IMR-90 (cell line): ENCODE data around the gene KRT86. TPM values are rescaled to one million over a fixed set of nuclear protein-coding genes. Genes with fewer than 3 reads are reported as not detected.

Experiments
- ATAC-seq: fragments of 200-7000 bp; cut with Tn5 transposase; 2 replicates; pipeline ENCODE4 v1.9.1; 2020; ENCODE audit warnings: low read depth, mild to moderate bottlenecking, moderate library complexity
- BruUV-seq: library from RNA; stranded (reverse); fragments of 400-500 nt; replicated peaks from 2 replicates; lab custom pipeline; 2021; lab: Mats Ljungman, UMichigan
- CTCF ChIA-PET: fragments of 300-600 bp; formaldehyde crosslinking; extraction: SDS; loops from one replicate; lab custom pipeline; 2021; ENCODE audit warnings: antibody characterized with exemption; lab: Yijun Ruan, JAX
- POLR2A ChIA-PET: fragments of 300-600 bp; sonication (Branson Sonifier 250); formaldehyde crosslinking; loops from one replicate; lab custom pipeline; 2022; ENCODE audit warnings: antibody characterized with exemption; ENCODE audit not compliant: unreplicated experiment; lab: Charles Lee
- DNase-seq: peaks from one replicate; pipeline ENCODE4 v3.0.0; 2013
- H2AFZ ChIP-seq: replicated peaks from 2 replicates; pipeline ENCODE3; 2013; ENCODE audit warnings: low read length, mild to moderate bottlenecking; ENCODE audit not compliant: poor library complexity
- H2AK5ac ChIP-seq: 2 replicates; pipeline ENCODE4 v1.6.1; 2013; ENCODE audit warnings: low read depth, low read length, inconsistent platforms
- H2AK9ac ChIP-seq: replicated peaks from 2 replicates; pipeline ENCODE3; 2013; ENCODE audit warnings: mild to moderate bottlenecking, low read depth, low read length, moderate library complexity; ENCODE audit not compliant: poor library complexity
- H2BK120ac ChIP-seq: 2 replicates; pipeline ENCODE4 v1.6.1; 2013; ENCODE audit warnings: low read depth, low read length, inconsistent platforms
- H2BK15ac ChIP-seq: 3 replicates; pipeline ENCODE4 v1.6.1; 2013; ENCODE audit warnings: low read depth, low read length, inconsistent platforms
- H2BK20ac ChIP-seq: 2 replicates; pipeline ENCODE4 v1.6.1; 2013; ENCODE audit warnings: low read depth, mild to moderate bottlenecking, inconsistent platforms, low read length, moderate library complexity
- H2BK5ac ChIP-seq: 2 replicates; pipeline ENCODE4 v1.6.1; 2013; ENCODE audit warnings: mild to moderate bottlenecking, low read depth, low read length, inconsistent platforms; ENCODE audit not compliant: poor library complexity, severe bottlenecking
- H3K14ac ChIP-seq: replicated peaks from 2 replicates; pipeline ENCODE4 v1.6.1; 2013; ENCODE audit warnings: low read depth, low read length, inconsistent platforms
- H3K18ac ChIP-seq: 2 replicates; pipeline ENCODE4 v1.6.1; 2013; ENCODE audit warnings: low read depth, low read length, control low read depth
- H3K23ac ChIP-seq: 2 replicates; pipeline ENCODE4 v1.6.1; 2013; ENCODE audit warnings: low read depth, low read length, inconsistent platforms
- H3K27ac ChIP-seq: 2 replicates; pipeline ENCODE4 v1.5.1; 2013; ENCODE audit warnings: mild to moderate bottlenecking, control low read depth, low read length; ENCODE audit not compliant: insufficient read depth
- H3K27me3 ChIP-seq: 2 replicates; pipeline ENCODE4 v1.6.1; 2013; ENCODE audit warnings: low read length; ENCODE audit not compliant: control insufficient read depth, insufficient read depth
- H3K36me3 ChIP-seq: 2 replicates; pipeline ENCODE4 v1.6.1; 2013; ENCODE audit warnings: low read length, mixed read lengths; ENCODE audit not compliant: control insufficient read depth, insufficient read depth
- H3K4ac ChIP-seq: 2 replicates; pipeline ENCODE4 v1.6.1; 2013; ENCODE audit warnings: low read depth, low read length, inconsistent platforms
- H3K4me1 ChIP-seq: 2 replicates; pipeline ENCODE4 v1.6.1; 2013; ENCODE audit warnings: low read length, mixed read lengths; ENCODE audit not compliant: control insufficient read depth, insufficient read depth
- H3K4me2 ChIP-seq: 2 replicates; pipeline ENCODE4 v1.6.1; 2013; ENCODE audit warnings: low read depth, mild to moderate bottlenecking, control low read depth, low read length, moderate library complexity
- H3K4me3 ChIP-seq: 2 replicates; pipeline ENCODE4 v1.5.1; 2013; ENCODE audit warnings: low read depth, mild to moderate bottlenecking, control low read depth, low read length, moderate library complexity; ENCODE audit not compliant: insufficient read depth
- H3K56ac ChIP-seq: 2 replicates; pipeline ENCODE4 v1.6.1; 2013; ENCODE audit warnings: low read length, inconsistent platforms; ENCODE audit not compliant: insufficient read depth; ENCODE audit errors: extremely low read depth
- H3K79me1 ChIP-seq, 2 experiments: 2 replicates each; pipeline ENCODE4 v1.6.1; 2013; ENCODE audit warnings: low read length in 2 of 2, inconsistent platforms in 1 of 2, low read depth in 1 of 2
- H3K9ac ChIP-seq: 2 replicates; pipeline ENCODE4 v1.6.1; 2013; ENCODE audit warnings: low read depth, low read length, control low read depth
- H3K9me1 ChIP-seq: 2 replicates; pipeline ENCODE4 v1.6.1; 2013; ENCODE audit warnings: low read length, inconsistent platforms; ENCODE audit not compliant: insufficient read depth
- H3K9me3 ChIP-seq: 2 replicates; pipeline ENCODE4 v1.6.1; 2013; ENCODE audit warnings: low read length; ENCODE audit not compliant: control insufficient read depth, insufficient read depth
- H4K20me1 ChIP-seq: 2 replicates; pipeline ENCODE4 v1.6.1; 2013; ENCODE audit warnings: low read length, inconsistent platforms; ENCODE audit not compliant: insufficient read depth
- H4K5ac ChIP-seq: 2 replicates; pipeline ENCODE4 v1.6.1; 2013; ENCODE audit warnings: mild to moderate bottlenecking, low read depth, low read length, control low read depth
- H4K8ac ChIP-seq, 2 experiments: 2 replicates each; pipeline ENCODE4 v1.6.1; 2013; ENCODE audit warnings: low read depth in 2 of 2, low read length in 2 of 2, control low read depth in 1 of 2, inconsistent platforms in 1 of 2
- H4K91ac ChIP-seq: 2 replicates; pipeline ENCODE4 v1.6.1; 2013; ENCODE audit warnings: low read depth, low read length, inconsistent platforms; ENCODE audit not compliant: insufficient read depth
- BHLHE40 ChIP-seq: fragments of 150-350 bp; IDR thresholded peaks from 2 replicates; pipeline ENCODE4 v1.6.1; 2016; ENCODE audit warnings: mild to moderate bottlenecking, low read depth, low read length
- CEBPB ChIP-seq: IDR thresholded peaks from 2 replicates; pipeline ENCODE4 v1.6.1; 2012; ENCODE audit warnings: low read depth, low read length, improper control_type of control experiment
- MAFK ChIP-seq: IDR thresholded peaks from 2 replicates; pipeline ENCODE4 v1.6.1; 2012; ENCODE audit warnings: low read depth, low read length, improper control_type of control experiment
- MAZ ChIP-seq: IDR thresholded peaks from 2 replicates; pipeline ENCODE4 v1.6.1; 2012; ENCODE audit warnings: low read depth, mild to moderate bottlenecking, low read length, improper control_type of control experiment, moderate library complexity, borderline replicate concordance
- MXI1 ChIP-seq: IDR thresholded peaks from 2 replicates; pipeline ENCODE4 v1.6.1; 2012; ENCODE audit warnings: low read depth, mild to moderate bottlenecking, low read length, moderate library complexity, borderline replicate concordance
- NFE2L2 ChIP-seq: fragments of 150-350 bp; IDR thresholded peaks from 2 replicates; pipeline ENCODE4 v1.6.1; 2016; ENCODE audit warnings: low read depth, mild to moderate bottlenecking, low read length
- POLR2A ChIP-seq: IDR thresholded peaks from 2 replicates; pipeline ENCODE4 v1.6.1; 2012; ENCODE audit warnings: mild to moderate bottlenecking, low read depth, low read length
- RAD21 ChIP-seq: IDR thresholded peaks from 2 replicates; pipeline ENCODE4 v1.6.1; 2012; ENCODE audit warnings: low read length, improper control_type of control experiment
- RCOR1 ChIP-seq: IDR thresholded peaks from 2 replicates; pipeline ENCODE4 v1.6.1; 2012; ENCODE audit warnings: mild to moderate bottlenecking, low read length, improper control_type of control experiment; ENCODE audit not compliant: insufficient replicate concordance
- RFX5 ChIP-seq: IDR thresholded peaks from 2 replicates; pipeline ENCODE4 v1.8.0; 2012; ENCODE audit warnings: low read depth, mild to moderate bottlenecking, low read length, moderate library complexity
- SMC3 ChIP-seq: fragments of 150-350 bp; IDR thresholded peaks from 2 replicates; pipeline ENCODE4 v1.6.1; 2016; ENCODE audit warnings: low read depth, mild to moderate bottlenecking, antibody characterized with exemption, low read length, moderate library complexity
- WGBS, 2 experiments: methylation state at CpG; one replicate each; pipeline versions ENCODE4 v1.1.5 to v1.1.7; 2013; ENCODE audit warnings: missing lambda C conversion rate in 2 of 2; ENCODE audit not compliant: insufficient read length in 1 of 2; ENCODE audit errors: extremely low coverage in 2 of 2; 5-methylcytosine and 5-hydroxymethylcytosine counted together
- dilution Hi-C: fragments of 300-500 bp; cut with HindIII; formaldehyde crosslinking; loops from one replicate; pipeline ENCODE4 v1.14.3; 2018; ENCODE audit warnings: low sequenced_read_pairs; ENCODE audit not compliant: unreplicated experiment
- in situ Hi-C: fragments of 300-500 bp; cut with MboI; formaldehyde crosslinking; loops from 3 replicates; pipeline ENCODE4 v1.14.3; 2019; ENCODE audit warnings: low sequenced_read_pairs, inconsistent platforms, mixed read lengths
- intact Hi-C: fragments of 100-400 bp; cut with micrococcal nuclease; formaldehyde crosslinking; loops from 2 replicates; pipeline ENCODE4 v1.10.0; 2022
- polyA plus RNA-seq, 3 experiments: library from polyadenylated mRNA; depleted of rRNA; stranded (reverse); fragments of >200 nt; gene quantifications; 2 replicates each; pipeline ENCODE4 v1.2.3, GENCODE V29; 2012; ENCODE audit warnings: low replicate concordance in 1 of 3
- total RNA-seq: library from RNA; depleted of rRNA; stranded (reverse); fragments of >200 nt; gene quantifications from 2 replicates; pipeline ENCODE4 v1.2.3, GENCODE V29; 2012
- TF ChIP-seq, protein P1 (sequence below): fragments of 150-350 bp; IDR thresholded peaks from 2 replicates; pipeline ENCODE4 v1.6.1; 2017; ENCODE audit warnings: mild to moderate bottlenecking, antibody characterized with exemption, low read length, low read depth
- TF ChIP-seq, protein P2 (sequence below): fragments of 150-350 bp; IDR thresholded peaks from 2 replicates; pipeline ENCODE4 v1.6.1; 2016; ENCODE audit warnings: low read depth, mild to moderate bottlenecking, low read length, moderate library complexity, borderline replicate concordance
- TF ChIP-seq, protein P3 (sequence below): conservative IDR thresholded peaks from 2 replicates; pipeline ENCODE4 v1.5.1; 2012; ENCODE audit warnings: mild to moderate bottlenecking, low read depth, low read length, improper control_type of control experiment

Gene KRT86
- total and polyA plus RNA-seq, 2 of the 4 experiments (the other 2 are of a cell fraction), result not detected

DNA sequence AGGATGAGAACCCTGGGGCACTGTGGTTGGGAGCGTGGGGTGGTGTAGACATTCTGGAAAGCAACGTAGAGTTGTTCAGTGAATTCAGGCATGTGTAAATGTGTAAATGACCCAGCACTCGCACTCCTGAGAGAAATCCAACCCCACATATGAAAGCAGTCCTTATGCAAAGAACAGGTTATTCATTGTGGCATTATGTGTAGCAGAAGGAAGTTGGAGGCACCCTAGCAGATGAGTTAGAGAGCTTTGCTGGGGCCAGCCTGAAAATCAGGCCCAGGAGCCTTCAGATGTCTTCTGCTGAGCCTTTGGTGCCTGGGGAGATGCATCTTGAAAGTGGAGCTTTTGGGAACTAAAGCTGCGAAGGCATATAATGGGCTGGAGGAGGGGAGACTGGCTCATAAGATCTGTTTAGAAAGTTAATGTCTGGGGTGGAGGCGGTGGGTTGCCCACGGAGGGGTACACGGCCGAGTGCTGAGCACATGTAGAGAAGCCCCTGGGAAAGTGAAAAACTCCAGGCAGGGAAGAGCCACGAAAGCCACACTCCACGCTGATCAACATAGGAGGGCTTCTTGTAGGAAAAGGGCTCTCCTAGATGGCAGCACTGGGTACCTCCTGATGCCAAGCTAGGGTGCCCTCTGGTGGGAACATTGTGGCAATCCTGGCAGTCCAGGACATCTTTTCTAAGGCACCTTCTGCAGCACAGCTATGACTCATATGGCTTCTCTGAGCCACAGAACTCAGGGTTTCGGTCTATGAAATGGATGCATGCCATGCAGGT, 52.8 kb downstream of the KRT86 start:
- Histone ChIP-seq H3K27me3 (peaks cover 55% of the 10 kb centered on the region), H2AK9ac (no peak overlapping the region), H3K9me1 (no peaks in the 10 kb centered on the region), H3K4ac (no peak overlapping the region), H3K79me1 (no peaks in the 10 kb centered on the region), H3K9ac (no peak overlapping the region), H4K5ac (no peak overlapping the region), H4K20me1 (no peaks in the 10 kb centered on the region), H3K23ac (no peak overlapping the region), H2BK120ac (no peak overlapping the region), H4K8ac (no peak overlapping the region), H2BK20ac (no peak overlapping the region), H2BK5ac (no peak overlapping the region), H3K14ac (no peak overlapping the region), H3K4me2 (no peak overlapping the region), H2AK5ac (no peak overlapping the region), H2BK15ac (no peak overlapping the region), H3K4me1 (no peaks in the 10 kb centered on the region), H3K56ac (no peak overlapping the region), H3K4me3 (no peak overlapping the region), H3K18ac (no peak overlapping the region), H3K9me3 (no peaks in the 10 kb centered on the region), H2AFZ (peak overlapping the region; percentile 2), H3K36me3 (no peaks in the 10 kb centered on the region), H4K91ac (no peak overlapping the region; the same call in 1 of the 2 replicates), H3K27ac (no peak overlapping the region)
- ChIA-PET CTCF (interaction anchor here (0.5 to 1.8 kb wide), 18 partner anchors 8 to 302 kb away, joined by 3 to 8 read pairs (median 4); no protein-coding TSS in a partner anchor), POLR2A (no interaction called here)
- BruUV-seq, result no TSS peak
- WGBS, 2 experiments, result no CpG with 5 or more reads among the region's 11 CpGs
- intact Hi-C loops (loop anchor here (1.0 to 2.0 kb wide), 3 partner anchors 48 to 171 kb away; no protein-coding TSS in a partner anchor), in situ Hi-C loops (loop anchor here (5.0 kb wide), 1 partner anchor 170 kb away; no protein-coding TSS in a partner anchor), dilution Hi-C loops (no loop called here)
- DNase-seq (peak; percentile 91), ATAC-seq (peak; percentile 98)
- TF ChIP-seq CEBPB (no peak), MAFK (no peak), POLR2A (no peak), MXI1 (no peak), RCOR1 (peak; percentile 76), RFX5 (no peak), BHLHE40 (peak; percentile 30), NFE2L2 (no peak), MAZ (no peak), SMC3 (peak; percentile 99), RAD21 (peak; percentile 96)
- TF ChIP-seq, protein P1, sequence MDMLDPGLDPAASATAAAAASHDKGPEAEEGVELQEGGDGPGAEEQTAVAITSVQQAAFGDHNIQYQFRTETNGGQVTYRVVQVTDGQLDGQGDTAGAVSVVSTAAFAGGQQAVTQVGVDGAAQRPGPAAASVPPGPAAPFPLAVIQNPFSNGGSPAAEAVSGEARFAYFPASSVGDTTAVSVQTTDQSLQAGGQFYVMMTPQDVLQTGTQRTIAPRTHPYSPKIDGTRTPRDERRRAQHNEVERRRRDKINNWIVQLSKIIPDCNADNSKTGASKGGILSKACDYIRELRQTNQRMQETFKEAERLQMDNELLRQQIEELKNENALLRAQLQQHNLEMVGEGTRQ, result no peak
- TF ChIP-seq, protein P2, sequence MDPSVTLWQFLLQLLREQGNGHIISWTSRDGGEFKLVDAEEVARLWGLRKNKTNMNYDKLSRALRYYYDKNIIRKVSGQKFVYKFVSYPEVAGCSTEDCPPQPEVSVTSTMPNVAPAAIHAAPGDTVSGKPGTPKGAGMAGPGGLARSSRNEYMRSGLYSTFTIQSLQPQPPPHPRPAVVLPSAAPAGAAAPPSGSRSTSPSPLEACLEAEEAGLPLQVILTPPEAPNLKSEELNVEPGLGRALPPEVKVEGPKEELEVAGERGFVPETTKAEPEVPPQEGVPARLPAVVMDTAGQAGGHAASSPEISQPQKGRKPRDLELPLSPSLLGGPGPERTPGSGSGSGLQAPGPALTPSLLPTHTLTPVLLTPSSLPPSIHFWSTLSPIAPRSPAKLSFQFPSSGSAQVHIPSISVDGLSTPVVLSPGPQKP, result no peak
- TF ChIP-seq, protein P3, sequence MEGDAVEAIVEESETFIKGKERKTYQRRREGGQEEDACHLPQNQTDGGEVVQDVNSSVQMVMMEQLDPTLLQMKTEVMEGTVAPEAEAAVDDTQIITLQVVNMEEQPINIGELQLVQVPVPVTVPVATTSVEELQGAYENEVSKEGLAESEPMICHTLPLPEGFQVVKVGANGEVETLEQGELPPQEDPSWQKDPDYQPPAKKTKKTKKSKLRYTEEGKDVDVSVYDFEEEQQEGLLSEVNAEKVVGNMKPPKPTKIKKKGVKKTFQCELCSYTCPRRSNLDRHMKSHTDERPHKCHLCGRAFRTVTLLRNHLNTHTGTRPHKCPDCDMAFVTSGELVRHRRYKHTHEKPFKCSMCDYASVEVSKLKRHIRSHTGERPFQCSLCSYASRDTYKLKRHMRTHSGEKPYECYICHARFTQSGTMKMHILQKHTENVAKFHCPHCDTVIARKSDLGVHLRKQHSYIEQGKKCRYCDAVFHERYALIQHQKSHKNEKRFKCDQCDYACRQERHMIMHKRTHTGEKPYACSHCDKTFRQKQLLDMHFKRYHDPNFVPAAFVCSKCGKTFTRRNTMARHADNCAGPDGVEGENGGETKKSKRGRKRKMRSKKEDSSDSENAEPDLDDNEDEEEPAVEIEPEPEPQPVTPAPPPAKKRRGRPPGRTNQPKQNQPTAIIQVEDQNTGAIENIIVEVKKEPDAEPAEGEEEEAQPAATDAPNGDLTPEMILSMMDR, result peak; percentile 99; the same call in 1 of the 2 replicates
